A549 (cell line): Measurements from ENCODE around the gene DNMT3L. TPM values are rescaled to one million over a fixed set of nuclear protein-coding genes. Genes with fewer than 3 reads are reported as not detected.
"Not testable (repeated sequence)": the region's sequence is repeated elsewhere in the genome, so short reads cannot be mapped to it uniquely, and the experiment has no call there.

Experiments
- ATAC-seq, 2 experiments: fragments of 200-7000 bp in 1 of 2; fragments of >200 bp in 1 of 2; cut with Nextera tagmentation in 1 of 2; cut with Tn5 transposase in 1 of 2; 3 replicates each; pipeline versions ENCODE4 v1.8.0 to v1.9.1; 2018 to 2020; ENCODE audit warnings: mild to moderate bottlenecking in 1 of 2, moderate library complexity in 1 of 2
- CTCF ChIA-PET: fragments of 300-600 bp; sonication (Branson Sonifier 250); formaldehyde crosslinking; extraction: SDS; loops from one replicate; lab custom pipeline; 2021; ENCODE audit warnings: antibody characterized with exemption, inconsistent platforms; lab: Yijun Ruan, JAX
- POLR2A ChIA-PET: fragments of 350-600 bp; formaldehyde crosslinking; extraction: SDS; loops from one replicate; lab custom pipeline; 2021; ENCODE audit warnings: antibody characterized with exemption, inconsistent platforms; lab: Yijun Ruan, JAX
- DNase-seq, 2 experiments: peaks; one replicate each; pipeline versions ENCODE4 v3.0.0 to v3.0.0-alpha.2; 2011 to 2016; ENCODE audit warnings: low read depth in 1 of 2, low spot score in 1 of 2
- FAIRE-seq: peaks from 2 replicates; lab custom pipeline; 2011; peaks lifted over from hg19 to GRCh38; lab: Jason Lieb, UNC
- H3K27ac ChIP-seq, 2 experiments: fragments of >200 bp; sonication (Bioruptor Twin); formaldehyde crosslinking; 3 replicates each; pipeline ENCODE4 v1.5.1; 2016 to 2017
- H3K4me1 ChIP-seq: fragments of >200 bp; sonication (Bioruptor Twin); formaldehyde crosslinking; 3 replicates; pipeline ENCODE4 v1.6.1; 2016
- H3K4me2 ChIP-seq: fragments of >200 bp; sonication (Bioruptor Twin); formaldehyde crosslinking; 3 replicates; pipeline ENCODE4 v1.6.1; 2016
- H3K4me3 ChIP-seq: fragments of >200 bp; sonication (Bioruptor Twin); formaldehyde crosslinking; 3 replicates; pipeline ENCODE4 v1.5.1; 2016
- H3K9me3 ChIP-seq: fragments of >200 bp; sonication (Bioruptor Twin); formaldehyde crosslinking; 3 replicates; pipeline ENCODE4 v1.6.1; 2016
- CBX8 ChIP-seq: fragments of 200-600 bp; sonication (generic); IDR thresholded peaks from 2 replicates; pipeline ENCODE4 v1.6.1; 2016
- CEBPB ChIP-seq, 2 experiments: fragments of >200 bp in 1 of 2; sonication (Bioruptor Twin) in 1 of 2; formaldehyde crosslinking in 1 of 2; IDR thresholded peaks; 2 replicates each; pipeline ENCODE4 v1.6.1; 2012 to 2016
- EHF ChIP-seq: fragments of 250-450 bp; sonication (Bioruptor Pico); IDR thresholded peaks from 2 replicates; pipeline ENCODE4 v1.5.0; 2020; ENCODE audit warnings: mild to moderate bottlenecking
- ESRRA ChIP-seq: fragments of 150-350 bp; IDR thresholded peaks from 2 replicates; pipeline ENCODE4 v1.6.1; 2014; ENCODE audit warnings: mild to moderate bottlenecking, low read length, borderline replicate concordance
- GATA3 ChIP-seq: IDR thresholded peaks from 2 replicates; pipeline ENCODE4 v1.6.1; 2012; ENCODE audit warnings: borderline replicate concordance
- JUN ChIP-seq, 2 experiments: fragments of >200 bp; sonication (Bioruptor Twin); formaldehyde crosslinking; IDR thresholded peaks; 2 replicates in 1 of 2; 3 replicates in 1 of 2; pipeline ENCODE4 v1.6.1; 2016 to 2017
- JUNB ChIP-seq: fragments of >200 bp; sonication (Bioruptor Twin); formaldehyde crosslinking; IDR thresholded peaks from 2 replicates; pipeline ENCODE4 v1.6.1; 2016
- MAFK ChIP-seq: fragments of 450-650 bp; IDR thresholded peaks from 2 replicates; pipeline ENCODE4 v1.6.1; 2014; ENCODE audit not compliant: partially characterized antibody
- PBX3 ChIP-seq: IDR thresholded peaks from 2 replicates; pipeline ENCODE4 v1.6.1; 2012
- POLR2A ChIP-seq: IDR thresholded peaks from 2 replicates; pipeline ENCODE4 v1.6.1; 2012; ENCODE audit warnings: mild to moderate bottlenecking, low read length
- REST ChIP-seq: fragments of 200-600 bp; sonication (generic); IDR thresholded peaks from 2 replicates; pipeline ENCODE4 v1.6.1; 2016; ENCODE audit warnings: antibody characterized with exemption, mild to moderate bottlenecking, moderate library complexity
- SMC3 ChIP-seq: fragments of >200 bp; sonication (Bioruptor Twin); formaldehyde crosslinking; IDR thresholded peaks from 3 replicates; pipeline ENCODE4 v1.6.1; 2018; ENCODE audit warnings: inconsistent platforms
- whole genome bisulfite sequencing: methylation state at CpG from one replicate; pipeline ENCODE4 v1.1.6; 2017; ENCODE audit errors: missing lambda C conversion rate; 5-methylcytosine and 5-hydroxymethylcytosine counted together
- polyA plus RNA-seq, 4 experiments: library from polyadenylated mRNA; depleted of rRNA in 3 of 4; stranded (reverse); fragments of >200 nt; fragmentation: RNase III in 1 of 4; extraction: RNeasy Plus Mini Kit Qiagen cat#74134 plus additional on column Dnase treatment in 1 of 4; gene quantifications; 2 replicates in 3 of 4; 3 replicates in 1 of 4; pipeline ENCODE4 v1.2.3, GENCODE V29; 2011 to 2017

The DNMT3L gene
- polyA plus RNA-seq, 2 of the 4 experiments (the other 2 are of a cell fraction) = not detected

DNA sequence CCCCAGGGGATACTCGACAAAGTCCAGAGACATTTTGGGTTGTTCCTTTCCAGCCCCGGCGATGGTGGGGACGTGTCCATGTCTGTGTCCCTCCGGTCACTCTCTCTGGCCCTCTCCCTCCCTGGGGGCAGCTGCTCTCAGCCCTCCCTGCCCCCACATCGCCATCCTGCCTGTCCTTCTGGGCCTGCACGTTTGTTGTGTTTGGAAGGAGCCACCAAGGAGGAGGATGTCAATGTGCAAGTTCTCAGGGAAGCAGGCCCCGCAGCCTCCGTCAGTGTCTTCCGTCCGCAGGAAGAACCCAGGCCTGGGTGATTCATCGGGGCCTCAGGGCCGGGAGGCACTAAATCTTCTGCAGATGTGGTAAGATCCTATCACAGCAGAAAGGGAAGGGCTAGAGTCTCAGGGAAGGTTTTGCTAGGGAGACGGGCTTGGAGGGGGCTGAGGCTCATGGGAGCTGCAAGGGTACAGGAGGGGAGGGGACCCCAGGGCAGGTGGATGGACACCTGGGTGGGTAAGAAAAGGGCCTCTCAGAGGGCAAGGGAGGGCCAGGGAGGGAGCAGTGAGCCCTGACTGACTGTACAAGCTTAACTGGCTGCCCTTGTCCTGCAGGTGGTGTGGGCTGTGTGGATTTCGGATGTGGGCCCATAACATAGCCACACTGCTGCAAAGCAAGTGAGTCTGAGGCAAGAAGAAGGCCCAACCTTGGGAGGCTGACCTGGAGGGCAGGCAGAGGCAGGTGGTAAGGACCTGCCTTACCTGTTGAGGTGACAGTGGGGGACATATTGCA, 53.6 kb downstream of the DNMT3L start:
- DNase-seq, POLR2A ChIA-PET, CTCF ChIA-PET, H3K4me1 ChIP-seq, H3K27ac ChIP-seq, H3K4me3 ChIP-seq, H3K9me3 ChIP-seq, FAIRE-seq, H3K4me2 ChIP-seq: not testable (repeated sequence)
- no CpG with 5 or more reads among the region's 15 CpGs for WGBS
- ATAC-seq = peak; percentile 50 to 66; a peak in 2 of 6 replicates

DNA sequence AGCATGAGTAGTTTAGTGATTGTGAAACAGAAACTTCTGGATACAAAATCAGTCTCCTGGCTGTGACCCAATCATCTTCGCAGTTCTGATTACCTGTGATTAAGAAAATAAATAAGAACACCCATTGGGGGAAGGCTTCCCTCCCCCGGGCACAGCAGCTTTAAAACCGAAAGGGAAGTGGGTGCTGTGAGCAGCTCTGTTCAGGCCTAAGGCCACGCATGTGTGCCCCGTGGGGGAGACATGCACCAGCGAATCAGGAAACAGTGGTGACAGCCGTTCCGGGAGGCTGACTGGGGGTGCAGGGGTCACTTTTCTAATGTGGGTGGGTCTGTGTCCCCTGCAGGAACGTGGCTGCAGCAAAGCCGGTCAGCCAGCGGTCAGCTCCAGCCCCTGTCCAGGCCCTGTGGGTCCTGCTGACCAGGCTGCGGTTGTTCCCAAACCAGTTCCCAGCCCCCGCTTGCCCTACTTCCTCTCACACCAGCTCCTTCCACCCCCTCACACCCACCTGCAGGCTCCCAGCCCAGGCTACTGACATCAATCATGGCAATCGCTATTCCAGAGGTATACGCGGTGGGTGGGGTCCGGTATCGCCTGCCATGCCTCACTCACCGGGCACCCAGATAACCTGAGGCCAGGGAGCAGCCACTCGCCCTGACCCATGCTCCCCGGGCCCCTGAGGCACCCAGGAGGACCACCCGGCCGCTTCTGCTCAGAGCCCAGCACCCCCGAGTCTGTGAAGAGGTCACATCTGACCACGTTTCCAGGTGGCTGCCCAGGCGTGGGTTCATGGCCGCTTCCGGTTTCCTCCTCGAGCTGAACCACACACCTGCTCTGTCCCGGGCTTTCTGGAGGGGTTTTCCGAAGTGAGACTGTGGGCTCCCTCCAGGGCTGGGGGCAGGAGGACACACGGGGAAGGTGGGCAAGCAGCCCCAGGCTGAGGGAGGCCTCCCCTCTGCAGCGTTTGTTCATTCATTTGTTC, 54.7 kb downstream of the DNMT3L start:
- DNase-seq, H3K9me3 ChIP-seq, H3K4me1 ChIP-seq, ATAC-seq, H3K27ac ChIP-seq, POLR2A ChIA-PET, FAIRE-seq, CTCF ChIA-PET, H3K4me3 ChIP-seq, H3K4me2 ChIP-seq: not testable (repeated sequence)
- no CpG with 5 or more reads among the region's 33 CpGs for WGBS

DNA sequence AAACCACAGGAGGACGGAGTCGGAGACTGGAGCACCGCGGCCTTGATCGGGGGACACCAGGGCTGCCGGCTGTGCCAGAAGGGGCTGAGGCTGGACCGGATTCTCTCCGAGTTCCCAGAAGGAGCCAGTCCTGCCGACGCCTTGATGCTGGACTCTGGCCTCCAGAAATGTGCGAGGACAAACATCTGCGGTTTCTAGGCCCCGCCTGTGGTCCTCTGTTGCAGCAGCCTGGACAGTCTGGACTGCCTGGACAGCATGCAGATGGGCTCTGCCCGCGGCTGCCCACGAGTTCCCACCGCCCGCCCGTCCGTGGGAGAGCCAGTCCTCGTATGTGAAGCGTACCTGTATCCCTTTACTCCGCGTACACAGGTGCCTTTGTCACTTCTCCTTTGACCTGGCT, 55.5 kb downstream of the DNMT3L start:
- H3K4me1 ChIP-seq, H3K4me3 ChIP-seq, H3K27ac ChIP-seq, DNase-seq, H3K4me2 ChIP-seq, CTCF ChIA-PET, ATAC-seq, FAIRE-seq, POLR2A ChIA-PET, H3K9me3 ChIP-seq: not testable (repeated sequence)
- WGBS = no CpG with 5 or more reads among the region's 24 CpGs

- H3K4me2 ChIP-seq, H3K4me1 ChIP-seq, CTCF ChIA-PET, H3K9me3 ChIP-seq, H3K27ac ChIP-seq, ATAC-seq, POLR2A ChIA-PET, DNase-seq, H3K4me3 ChIP-seq, FAIRE-seq: not testable (repeated sequence)
- WGBS = no CpG with 5 or more reads among the region's 30 CpGs
These were observed 59.0 kb downstream of the DNMT3L start for GRCh38 chr21:44202590-44203299.

DNA sequence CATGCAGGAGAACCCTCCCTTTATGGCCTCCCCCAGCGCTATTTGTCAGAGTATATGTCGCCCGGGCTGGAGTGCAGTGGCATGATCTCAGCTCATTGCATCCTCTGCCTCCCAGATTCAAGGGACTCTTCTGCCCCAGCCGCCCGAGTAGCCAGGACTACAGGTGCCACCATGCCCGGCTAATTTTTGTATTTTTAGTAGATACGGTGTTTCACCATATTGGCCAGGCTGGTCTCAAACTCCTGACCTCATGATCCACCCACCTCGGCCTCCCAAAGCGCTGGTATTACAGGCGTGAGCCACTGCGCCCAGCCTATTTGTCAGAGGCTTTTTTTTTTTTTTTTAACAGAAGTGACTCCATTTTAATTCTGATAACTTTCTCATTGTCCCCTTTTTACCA, 61.7 kb downstream of the DNMT3L start:
- H3K9me3 ChIP-seq, ATAC-seq, H3K4me2 ChIP-seq, POLR2A ChIA-PET, CTCF ChIA-PET, H3K27ac ChIP-seq, DNase-seq, H3K4me3 ChIP-seq, FAIRE-seq, H3K4me1 ChIP-seq: not testable (repeated sequence)
- 71% methylated on average over 10 of the region's 11 CpGs for WGBS

- FAIRE-seq (no peak), ATAC-seq (no peak), DNase-seq (no peak)
- Histone ChIP-seq H3K9me3 (no peaks in the 10 kb centered on the region), H3K4me1 (no peaks in the 10 kb centered on the region), H3K27ac (no peak overlapping the region), H3K4me2 (no peak overlapping the region), H3K4me3 (no peak overlapping the region)
- no peak for TF ChIP-seq REST
- TF ChIP-seq EHF (CRISPR knock-in tag) = no peak
- TF ChIP-seq CBX8 = no peak
- TF ChIP-seq GATA3 = no peak
- TF ChIP-seq ESRRA = no peak
- no peak for TF ChIP-seq CEBPB (IDR thresholded peaks at IDR 0.05)
- no peak for TF ChIP-seq JUNB
- TF ChIP-seq PBX3 = no peak
- no peak for TF ChIP-seq MAFK
- no peak for TF ChIP-seq JUN (IDR thresholded peaks at IDR 0.05)
- TF ChIP-seq SMC3 = no peak
- no peak for TF ChIP-seq POLR2A
- 58% methylated on average over 15 of the region's 15 CpGs for WGBS
- ChIA-PET POLR2A (no interaction called here), CTCF (no interaction called here)
These were observed 62.2 kb downstream of the DNMT3L start for GRCh38 chr21:44199448-44199847.

GRCh38 chr21:44197156-44197516, 64.6 kb downstream of the DNMT3L start:
- H3K4me2 ChIP-seq, CTCF ChIA-PET, FAIRE-seq, POLR2A ChIA-PET, H3K27ac ChIP-seq, H3K9me3 ChIP-seq, ATAC-seq, H3K4me3 ChIP-seq, DNase-seq, H3K4me1 ChIP-seq: not testable (repeated sequence)
- no CpG with 5 or more reads among the region's 21 CpGs for WGBS
